PC-3 (cell line): ENCODE results near the gene R3HDM4. TPM values are rescaled to one million over a fixed set of nuclear protein-coding genes. Genes with fewer than 3 reads are reported as not detected.

Source experiments
- ATAC-seq: fragments of 200-7000 bp; cut with Tn5 transposase; 2 replicates; pipeline ENCODE4 v1.9.1; 2020; ENCODE audit warnings: mild to moderate bottlenecking, moderate library complexity
- BruUV-seq: library from RNA; stranded (reverse); fragments of 400-500 nt; replicated peaks from 2 replicates; lab custom pipeline; 2021; lab: Mats Ljungman, UMichigan
- CTCF ChIA-PET: fragments of 300-600 bp; sonication (Branson Sonifier 250); formaldehyde crosslinking; loops from one replicate; lab custom pipeline; 2022; ENCODE audit warnings: antibody characterized with exemption; lab: Charles Lee
- POLR2A ChIA-PET: fragments of 300-600 bp; sonication (Branson Sonifier 250); formaldehyde crosslinking; loops from one replicate; lab custom pipeline; 2022; ENCODE audit warnings: antibody characterized with exemption; ENCODE audit not compliant: unreplicated experiment; lab: Charles Lee
- DNase-seq: peaks from one replicate; pipeline ENCODE4 v3.0.0-alpha.2; 2015
- H2AFZ ChIP-seq: fragments of 300-600 bp; sonication (generic); 2 replicates; pipeline ENCODE4 v1.6.0; 2016; ENCODE audit warnings: antibody characterized with exemption, low read length
- H3F3A ChIP-seq: fragments of 300-600 bp; sonication (generic); one replicate; pipeline ENCODE4 v1.6.0; 2017; ENCODE audit warnings: antibody characterized with exemption, low read length, control low read depth, mild to moderate bottlenecking; ENCODE audit not compliant: unreplicated experiment
- H3K27ac ChIP-seq: fragments of 300-600 bp; sonication (generic); 2 replicates; pipeline ENCODE4 v1.5.1; 2016; ENCODE audit warnings: mild to moderate bottlenecking, low read length
- H3K27me3 ChIP-seq: fragments of 300-600 bp; sonication (generic); 2 replicates; pipeline ENCODE4 v1.6.1; 2016; ENCODE audit warnings: low read length, mixed read lengths
- H3K36me3 ChIP-seq: fragments of 300-600 bp; sonication (generic); 2 replicates; pipeline ENCODE4 v1.6.1; 2016; ENCODE audit warnings: low read depth, mixed run types, low read length, mixed read lengths
- H3K4me1 ChIP-seq: fragments of 300-600 bp; sonication (generic); 2 replicates; pipeline ENCODE4 v1.5.1; 2016; ENCODE audit warnings: low read length; ENCODE audit not compliant: insufficient read depth
- H3K4me2 ChIP-seq: fragments of 300-600 bp; sonication (generic); 2 replicates; pipeline ENCODE4 v1.6.0; 2016; ENCODE audit warnings: low read length
- H3K4me3 ChIP-seq: fragments of 300-600 bp; sonication (generic); 2 replicates; pipeline ENCODE4 v1.5.1; 2016; ENCODE audit warnings: mild to moderate bottlenecking, low read length, mixed read lengths
- H3K79me2 ChIP-seq: fragments of 300-600 bp; sonication (generic); 2 replicates; pipeline ENCODE4 v1.6.1; 2017; ENCODE audit warnings: low read length, mixed read lengths
- H3K9ac ChIP-seq: fragments of 300-600 bp; sonication (generic); 2 replicates; pipeline ENCODE4 v1.6.0; 2016; ENCODE audit warnings: mild to moderate bottlenecking, low read length
- H3K9me2 ChIP-seq: fragments of 300-600 bp; sonication (generic); replicated peaks from 2 replicates; pipeline ENCODE4 v1.6.1; 2016; ENCODE audit warnings: mixed run types, low read length, mixed read lengths
- H3K9me3 ChIP-seq: fragments of 300-600 bp; sonication (generic); 2 replicates; pipeline ENCODE4 v1.6.1; 2016; ENCODE audit warnings: low read length, mixed read lengths
- H4K20me1 ChIP-seq: fragments of 300-600 bp; sonication (generic); 2 replicates; pipeline ENCODE4 v1.6.1; 2016; ENCODE audit warnings: low read length, mixed read lengths
- CTCF ChIP-seq: fragments of 300-600 bp; sonication (generic); conservative IDR thresholded peaks from 2 replicates; pipeline ENCODE4 v1.5.1; 2017; ENCODE audit warnings: antibody characterized with exemption, low read depth, mild to moderate bottlenecking, low read length
- EZH2 ChIP-seq: fragments of 300-600 bp; sonication (generic); IDR thresholded peaks from one replicate; pipeline ENCODE4 v1.6.1; 2017; ENCODE audit warnings: antibody characterized with exemption, mild to moderate bottlenecking, low read length; ENCODE audit not compliant: unreplicated experiment
- EZH2phosphoT487 ChIP-seq: fragments of 300-600 bp; sonication (generic); IDR thresholded peaks from 2 replicates; pipeline ENCODE4 v1.6.1; 2018; ENCODE audit warnings: mild to moderate bottlenecking, antibody characterized with exemption, low read length, borderline replicate concordance
- intact Hi-C: fragments of 100-400 bp; cut with micrococcal nuclease; formaldehyde crosslinking; loops from 2 replicates; pipeline ENCODE4 v1.9.0; 2023
- total RNA-seq: library from RNA; depleted of rRNA; stranded (reverse); fragments of >200 nt; gene quantifications from 2 replicates; pipeline ENCODE4 v1.2.3, GENCODE V29; 2014

Gene R3HDM4
- total RNA-seq, 1 experiment from 2014 or later, result 44.9 TPM

DNA sequence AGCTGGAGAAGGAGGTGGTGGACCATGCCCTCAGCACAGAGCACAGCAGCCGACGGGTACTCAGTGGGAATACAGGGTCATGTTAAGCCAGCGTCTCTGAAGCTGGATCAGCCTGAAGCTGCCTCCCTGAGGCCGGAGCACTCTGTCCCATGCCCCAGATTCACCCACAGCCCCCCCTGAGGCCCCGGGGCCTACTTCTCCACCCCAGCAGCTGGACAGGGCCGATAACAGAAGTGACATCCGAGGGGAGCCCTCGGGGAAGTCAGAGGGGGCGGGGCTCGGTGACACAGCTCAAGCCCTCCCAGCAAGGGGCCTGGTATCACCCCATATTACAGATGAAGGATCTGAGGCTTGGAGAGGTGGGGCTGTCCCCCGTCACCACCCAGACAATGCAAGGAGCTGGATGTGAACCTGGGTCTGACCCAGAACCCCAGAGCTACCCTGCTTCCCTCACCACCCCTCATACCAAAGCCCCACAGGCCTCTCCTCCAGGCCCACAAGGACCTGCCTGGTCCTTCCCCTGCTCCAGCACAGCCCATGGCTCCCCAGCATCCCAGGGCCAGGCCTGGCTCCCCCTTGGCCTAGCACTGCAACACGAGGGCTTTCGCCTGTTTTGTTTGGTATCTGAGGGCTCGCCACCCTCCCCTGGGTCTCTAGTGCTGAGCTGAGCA is 5.7 kb downstream of the R3HDM4 start:
- H3K4me3 ChIP-seq, result no peak overlapping the region
- TF ChIP-seq EZH2phosphoT487 (no peak), CTCF (no peak), EZH2 (no peak)
- peaks cover 9% of the 10 kb centered on the region for H3K4me1 ChIP-seq
- BruUV-seq, result no TSS peak
- H3K9me2 ChIP-seq, result no peaks in the 10 kb centered on the region
- H3K4me2 ChIP-seq, result no peak overlapping the region
- ChIA-PET CTCF (no interaction called here), POLR2A (interaction anchor here (0.5 to 0.6 kb wide), 2 partner anchors 9 to 246 kb away, joined by 3 read pairs; no protein-coding TSS in a partner anchor)
- H3K36me3 ChIP-seq, result no peaks in the 10 kb centered on the region
- H4K20me1 ChIP-seq, result no peaks in the 10 kb centered on the region
- no peak overlapping the region for H3K27ac ChIP-seq
- H3F3A ChIP-seq, result no peaks in the 10 kb centered on the region
- H3K27me3 ChIP-seq, result no peaks in the 10 kb centered on the region
- peaks cover 61% of the 10 kb centered on the region for H3K79me2 ChIP-seq
- no peak for DNase-seq
- H2AFZ ChIP-seq, result no peak overlapping the region
- H3K9ac ChIP-seq, result no peak overlapping the region
- intact Hi-C loops, result no loop called here
- no peaks in the 10 kb centered on the region for H3K9me3 ChIP-seq
- ATAC-seq, result no peak

GRCh38 chr19:906480-906879 is 6.5 kb downstream of the R3HDM4 start:
- no peak for TF ChIP-seq CTCF
- no peak for TF ChIP-seq EZH2
- TF ChIP-seq EZH2phosphoT487, result no peak
- H3K9ac ChIP-seq, result no peak overlapping the region
- ATAC-seq (no peak), DNase-seq (no peak)
- H4K20me1 ChIP-seq, result no peaks in the 10 kb centered on the region
- no peaks in the 10 kb centered on the region for H3K36me3 ChIP-seq
- H3K4me3 ChIP-seq, result no peak overlapping the region
- H3K4me1 ChIP-seq, result peaks cover 9% of the 10 kb centered on the region
- H3F3A ChIP-seq, result no peaks in the 10 kb centered on the region
- H3K9me2 ChIP-seq, result no peaks in the 10 kb centered on the region
- H3K27ac ChIP-seq, result no peak overlapping the region
- no peaks in the 10 kb centered on the region for H3K27me3 ChIP-seq
- H3K4me2 ChIP-seq, result no peak overlapping the region
- intact Hi-C loops, result no loop called here
- no peak overlapping the region for H2AFZ ChIP-seq
- H3K79me2 ChIP-seq, result peaks cover 56% of the 10 kb centered on the region
- POLR2A ChIA-PET, result no interaction called here
- CTCF ChIA-PET, result no interaction called here
- H3K9me3 ChIP-seq, result no peaks in the 10 kb centered on the region
- BruUV-seq, result no TSS peak

DNA sequence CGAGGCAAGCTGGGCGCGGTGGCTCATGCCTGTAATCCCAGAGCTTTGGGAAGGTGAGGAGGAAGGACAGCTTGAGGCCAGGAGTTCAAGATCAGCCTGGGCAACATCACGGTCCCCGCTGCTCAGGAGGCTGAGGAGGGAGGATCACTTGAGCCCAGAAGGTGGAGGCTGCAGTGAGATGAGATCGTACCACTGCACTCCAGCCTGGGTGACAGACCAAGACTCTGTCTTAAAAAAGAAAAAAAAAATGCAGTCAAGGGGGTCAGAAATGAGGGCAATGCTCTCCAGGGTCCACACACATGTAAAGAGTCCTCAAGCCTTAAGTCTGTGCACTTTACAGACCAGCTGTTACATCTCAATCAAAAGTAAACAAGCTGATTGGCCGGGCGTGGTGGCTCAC is 8.5 kb downstream of the R3HDM4 start:
- TF ChIP-seq CTCF, result no peak
- TF ChIP-seq EZH2, result no peak
- TF ChIP-seq EZH2phosphoT487, result no peak
- intact Hi-C loops, result no loop called here
- Histone ChIP-seq H3K27me3 (no peaks in the 10 kb centered on the region), H3K4me2 (no peak overlapping the region), H4K20me1 (no peaks in the 10 kb centered on the region), H3K9me2 (no peaks in the 10 kb centered on the region), H3K4me3 (no peak overlapping the region), H3F3A (no peaks in the 10 kb centered on the region), H3K27ac (no peak overlapping the region), H3K9me3 (no peaks in the 10 kb centered on the region), H3K9ac (no peak overlapping the region), H3K4me1 (peaks cover 6% of the 10 kb centered on the region), H3K79me2 (peaks cover 46% of the 10 kb centered on the region), H3K36me3 (no peaks in the 10 kb centered on the region), H2AFZ (no peak overlapping the region)
- BruUV-seq, result no TSS peak
- DNase-seq (no peak), ATAC-seq (no peak)
- ChIA-PET CTCF (no interaction called here), POLR2A (no interaction called here)
